ENCODE data around the gene CRYBB1. TPM values are rescaled to one million over a fixed set of nuclear protein-coding genes. Genes with fewer than 3 reads are reported as not detected.

CRYBB1 gene
- total and polyA plus RNA-seq, 2 donors (not counting 1 experiment from before 2014, with no cell fraction given) = 0.18 TPM; not detected in 1

DNA sequence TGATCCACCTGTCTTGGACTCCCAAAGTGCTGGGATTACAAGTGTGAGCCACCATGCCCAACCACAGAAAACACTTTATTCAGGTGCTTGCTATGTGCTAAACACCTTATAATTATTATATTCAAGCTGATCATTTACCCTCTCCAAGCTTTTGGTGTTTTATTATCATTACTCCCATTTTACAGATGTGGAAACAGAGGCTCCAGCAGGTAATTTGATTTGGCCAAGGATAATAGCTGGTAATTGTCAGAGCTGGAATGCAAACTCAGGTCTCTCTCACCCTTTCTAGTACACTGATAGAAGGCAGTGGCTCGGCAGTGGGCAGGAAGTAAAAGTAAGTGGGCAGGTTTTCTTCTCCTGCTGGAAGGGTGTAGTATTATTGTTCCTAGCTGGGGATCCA is 24.1 kb downstream of the CRYBB1 start:
- no peak overlapping the region for H3K27ac ChIP-seq (ENCODE audit: low read length in 2 of 2)
- peaks cover 6% of the 10 kb centered on the region for H3K27me3 Mint-ChIP-seq
- H3K9ac ChIP-seq (ENCODE audit: low read length) = no peak overlapping the region
- H3K4me2 ChIP-seq (replicated peaks; ENCODE audit: low read depth, low read length, poor library complexity, severe bottlenecking) = no peak overlapping the region
- no peaks in the 10 kb centered on the region for H3K9me3 ChIP-seq (ENCODE audit: control extremely low read depth in 1 of 3, control insufficient read depth in 2 of 3, insufficient read depth in 1 of 3, low read length in 2 of 3)
- ATAC-seq (ENCODE audit: low read depth) (no peak), DNase-seq (no peak)
- peaks cover 16% of the 10 kb centered on the region for H3K79me2 ChIP-seq (ENCODE audit: control insufficient read depth, insufficient read depth, low read length)
- H3K27me3 ChIP-seq (replicated peaks in 1 of 4; ENCODE audit: control extremely low read depth in 1 of 4, control insufficient read depth in 3 of 4, insufficient read depth in 4 of 4, low read length in 3 of 4) = peaks cover 0 to under 1% (median 0%) of the 10 kb centered on the region in 4 experiments
- H2AFZ ChIP-seq (ENCODE audit: insufficient read depth, low read depth, low read length, poor library complexity, severe bottlenecking) = no peak overlapping the region
- ChIA-PET POLR2A (no interaction called here), CTCF (no interaction called here)
- peaks cover 28% of the 10 kb centered on the region for H3K4me1 Mint-ChIP-seq
- H4K20me1 ChIP-seq (ENCODE audit: control insufficient read depth, insufficient read depth, low read length, poor library complexity, severe bottlenecking) = no peaks in the 10 kb centered on the region
- peaks cover 20 to 25% of the 10 kb centered on the region in 2 donors for H3K4me1 ChIP-seq (ENCODE audit: control insufficient read depth in 2 of 2, insufficient read depth in 2 of 2, low read length in 2 of 2)
- WGBS (ENCODE audit: insufficient coverage) = no CpG with 5 or more reads among the region's 1 CpG
- H3K27ac Mint-ChIP-seq = no peak overlapping the region
- H3K4me3 Mint-ChIP-seq = no peak overlapping the region
- no peaks in the 10 kb centered on the region for H3K36me3 ChIP-seq (replicated peaks in 1 of 2; ENCODE audit: control extremely low read depth in 1 of 2, control insufficient read depth in 1 of 2, extremely low read depth in 1 of 2, insufficient read depth in 2 of 2, low read length in 1 of 2)
- no peak overlapping the region for H3K4me3 ChIP-seq (ENCODE audit: control extremely low read depth in 1 of 5, extremely low read depth in 1 of 5, insufficient read depth in 1 of 5, low read depth in 2 of 5, low read length in 4 of 5)
- intact Hi-C loops (cut with micrococcal nuclease) = loop anchor here (5.0 kb wide), 1 partner anchor 56 kb away; no protein-coding TSS in a partner anchor
- TF ChIP-seq, protein P1, sequence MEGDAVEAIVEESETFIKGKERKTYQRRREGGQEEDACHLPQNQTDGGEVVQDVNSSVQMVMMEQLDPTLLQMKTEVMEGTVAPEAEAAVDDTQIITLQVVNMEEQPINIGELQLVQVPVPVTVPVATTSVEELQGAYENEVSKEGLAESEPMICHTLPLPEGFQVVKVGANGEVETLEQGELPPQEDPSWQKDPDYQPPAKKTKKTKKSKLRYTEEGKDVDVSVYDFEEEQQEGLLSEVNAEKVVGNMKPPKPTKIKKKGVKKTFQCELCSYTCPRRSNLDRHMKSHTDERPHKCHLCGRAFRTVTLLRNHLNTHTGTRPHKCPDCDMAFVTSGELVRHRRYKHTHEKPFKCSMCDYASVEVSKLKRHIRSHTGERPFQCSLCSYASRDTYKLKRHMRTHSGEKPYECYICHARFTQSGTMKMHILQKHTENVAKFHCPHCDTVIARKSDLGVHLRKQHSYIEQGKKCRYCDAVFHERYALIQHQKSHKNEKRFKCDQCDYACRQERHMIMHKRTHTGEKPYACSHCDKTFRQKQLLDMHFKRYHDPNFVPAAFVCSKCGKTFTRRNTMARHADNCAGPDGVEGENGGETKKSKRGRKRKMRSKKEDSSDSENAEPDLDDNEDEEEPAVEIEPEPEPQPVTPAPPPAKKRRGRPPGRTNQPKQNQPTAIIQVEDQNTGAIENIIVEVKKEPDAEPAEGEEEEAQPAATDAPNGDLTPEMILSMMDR (IDR thresholded peaks at IDR 0.05) = no peak
- no peak for TF ChIP-seq EZH2 (IDR thresholded peaks at IDR 0.05; ENCODE audit: borderline replicate concordance, insufficient read depth, low read depth, low read length, poor library complexity, severe bottlenecking)
- no peaks in the 10 kb centered on the region for H3K9me3 Mint-ChIP-seq (ENCODE audit: insufficient read depth)

DNA sequence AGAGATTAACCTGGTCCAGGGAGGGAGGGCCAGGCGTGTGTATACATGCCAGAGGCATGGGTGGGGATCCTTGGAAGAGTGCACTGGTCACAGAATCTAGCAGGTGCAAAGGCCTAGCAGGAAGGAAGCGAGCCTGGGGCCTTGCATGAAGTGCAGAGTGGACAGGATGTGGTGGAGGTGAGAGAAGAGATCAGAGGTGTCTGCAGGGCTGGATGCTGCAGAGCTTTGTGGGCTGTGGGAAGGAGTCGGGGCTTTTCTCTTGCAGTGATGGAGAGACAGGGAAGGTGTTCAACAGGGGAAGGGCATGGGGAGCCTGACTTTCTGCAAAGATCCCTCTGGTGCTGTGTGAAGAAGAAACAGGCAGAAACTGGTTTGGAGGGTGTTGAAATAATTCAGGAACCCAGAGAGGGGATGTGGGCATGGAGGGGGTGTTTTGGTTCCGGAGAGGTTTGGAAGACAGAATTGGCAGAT is 25.4 kb downstream of the CRYBB1 start:
- Histone ChIP-seq H4K20me1 (ENCODE audit: control insufficient read depth, insufficient read depth, low read length, poor library complexity, severe bottlenecking) (no peaks in the 10 kb centered on the region), H2AFZ (ENCODE audit: insufficient read depth, low read depth, low read length, poor library complexity, severe bottlenecking) (peak overlapping the region; percentile 66), H3K27me3 (replicated peaks in 1 of 4; ENCODE audit: control extremely low read depth in 1 of 4, control insufficient read depth in 3 of 4, insufficient read depth in 4 of 4, low read length in 3 of 4) (no peaks in the 10 kb centered on the region), H3K79me2 (ENCODE audit: control insufficient read depth, insufficient read depth, low read length) (peaks cover 26% of the 10 kb centered on the region), H3K36me3 (replicated peaks in 1 of 2; ENCODE audit: control extremely low read depth in 1 of 2, control insufficient read depth in 1 of 2, extremely low read depth in 1 of 2, insufficient read depth in 2 of 2, low read length in 1 of 2) (no peaks in the 10 kb centered on the region), H3K4me2 (replicated peaks; ENCODE audit: low read depth, low read length, poor library complexity, severe bottlenecking) (peak overlapping the region; percentile 24), H3K9ac (ENCODE audit: low read length) (no peak overlapping the region), H3K4me3 (ENCODE audit: control extremely low read depth in 1 of 5, extremely low read depth in 1 of 5, insufficient read depth in 1 of 5, low read depth in 2 of 5, low read length in 4 of 5) (no peak overlapping the region), H3K4me1 (ENCODE audit: control insufficient read depth in 2 of 2, insufficient read depth in 2 of 2, low read length in 2 of 2) (peaks cover 24 to 29% of the 10 kb centered on the region in 2 donors), H3K27ac (ENCODE audit: low read length in 2 of 2) (no peak overlapping the region), H3K9me3 (ENCODE audit: control extremely low read depth in 1 of 3, control insufficient read depth in 2 of 3, insufficient read depth in 1 of 3, low read length in 2 of 3) (peaks cover 0 to 1% (median 0%) of the 10 kb centered on the region in 3 donors)
- TF ChIP-seq, protein P1 (IDR thresholded peaks at IDR 0.05) = no peak
- TF ChIP-seq EZH2 (IDR thresholded peaks at IDR 0.05; ENCODE audit: borderline replicate concordance, insufficient read depth, low read depth, low read length, poor library complexity, severe bottlenecking) = no peak
- ChIA-PET CTCF (interaction anchor here (0.5 kb wide), 1 partner anchor 63 kb away, joined by 7 read pairs; no protein-coding TSS in a partner anchor), POLR2A (no interaction called here)
- Mint-ChIP-seq H3K27ac (peak overlapping the region; percentile 39), H3K4me3 (no peak overlapping the region), H3K9me3 (ENCODE audit: insufficient read depth) (no peaks in the 10 kb centered on the region), H3K27me3 (peaks cover 5% of the 10 kb centered on the region), H3K4me1 (peaks cover 37% of the 10 kb centered on the region)
- no peak for ATAC-seq (ENCODE audit: low read depth)
- WGBS (ENCODE audit: insufficient coverage) = 29% methylated on average over 3 of the region's 4 CpGs
- intact Hi-C loops (cut with micrococcal nuclease) = loop anchor here (5.0 kb wide), 1 partner anchor 55 kb away; no protein-coding TSS in a partner anchor
- no peak for DNase-seq
